ENCODE results near the gene AHCTF1.
"Not testable (repeated sequence)": the region's sequence is repeated elsewhere in the genome, so short reads cannot be mapped to it uniquely, and the experiment has no call there.

Gene AHCTF1

DNA sequence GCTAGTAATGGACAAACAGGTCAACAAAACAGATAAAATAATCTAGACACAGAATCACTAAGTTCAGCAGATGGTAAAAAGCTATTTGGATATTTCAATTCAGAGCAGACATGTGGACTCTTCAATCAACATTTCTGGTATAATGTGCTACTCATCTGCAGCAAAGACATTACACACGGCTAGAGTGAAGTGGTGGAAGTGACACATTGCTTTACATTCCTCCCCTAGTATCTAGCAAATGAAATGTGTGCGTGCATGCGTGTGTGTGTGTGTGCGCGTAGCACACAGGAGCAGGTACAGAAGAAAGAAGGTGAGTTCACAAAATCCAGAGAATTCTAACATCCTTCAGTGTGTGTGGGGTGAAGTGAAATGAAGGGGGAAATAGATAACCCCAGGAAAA lies 8.3 kb downstream of the AHCTF1 start:
- no peak for DNase-seq

DNA sequence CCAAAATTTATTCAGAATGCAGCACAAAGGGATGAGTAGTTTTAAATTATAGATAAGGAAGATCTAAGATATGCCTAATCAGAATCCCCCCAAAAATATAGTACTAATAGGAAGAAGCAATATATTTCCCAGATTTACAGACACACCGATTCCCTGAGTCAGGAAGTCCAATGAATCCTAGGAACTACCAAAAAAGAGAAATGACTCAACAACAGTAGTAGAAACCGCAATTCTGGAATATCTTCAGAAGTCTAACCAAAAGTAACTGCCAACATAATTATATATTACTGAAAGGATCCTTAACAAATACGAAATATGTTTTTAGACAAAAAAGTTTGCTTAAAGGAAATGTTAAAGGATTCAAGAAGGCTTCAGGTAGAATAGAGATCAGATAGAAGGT lies 10.3 kb downstream of the AHCTF1 start:
- no peak for DNase-seq

DNA sequence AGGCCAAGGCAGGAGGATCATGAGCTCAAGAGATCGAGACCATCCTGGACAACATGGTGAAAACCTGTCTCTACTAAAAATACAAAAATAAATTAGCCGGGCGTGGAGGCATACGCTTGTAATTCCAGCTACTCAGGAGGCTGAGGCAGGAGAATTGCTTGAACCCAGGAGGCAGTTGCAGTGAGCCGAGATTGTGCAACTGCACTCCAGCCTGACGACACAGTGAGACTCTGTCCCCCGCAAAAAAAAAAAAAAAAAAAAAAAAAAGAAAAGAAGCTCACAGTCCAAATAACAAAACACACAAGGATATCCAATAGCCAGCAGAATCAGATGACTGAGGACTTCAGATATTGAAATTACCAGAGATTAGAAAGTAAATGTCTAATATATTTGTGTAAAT lies 11.8 kb downstream of the AHCTF1 start:
- DNase-seq = no peak

DNA sequence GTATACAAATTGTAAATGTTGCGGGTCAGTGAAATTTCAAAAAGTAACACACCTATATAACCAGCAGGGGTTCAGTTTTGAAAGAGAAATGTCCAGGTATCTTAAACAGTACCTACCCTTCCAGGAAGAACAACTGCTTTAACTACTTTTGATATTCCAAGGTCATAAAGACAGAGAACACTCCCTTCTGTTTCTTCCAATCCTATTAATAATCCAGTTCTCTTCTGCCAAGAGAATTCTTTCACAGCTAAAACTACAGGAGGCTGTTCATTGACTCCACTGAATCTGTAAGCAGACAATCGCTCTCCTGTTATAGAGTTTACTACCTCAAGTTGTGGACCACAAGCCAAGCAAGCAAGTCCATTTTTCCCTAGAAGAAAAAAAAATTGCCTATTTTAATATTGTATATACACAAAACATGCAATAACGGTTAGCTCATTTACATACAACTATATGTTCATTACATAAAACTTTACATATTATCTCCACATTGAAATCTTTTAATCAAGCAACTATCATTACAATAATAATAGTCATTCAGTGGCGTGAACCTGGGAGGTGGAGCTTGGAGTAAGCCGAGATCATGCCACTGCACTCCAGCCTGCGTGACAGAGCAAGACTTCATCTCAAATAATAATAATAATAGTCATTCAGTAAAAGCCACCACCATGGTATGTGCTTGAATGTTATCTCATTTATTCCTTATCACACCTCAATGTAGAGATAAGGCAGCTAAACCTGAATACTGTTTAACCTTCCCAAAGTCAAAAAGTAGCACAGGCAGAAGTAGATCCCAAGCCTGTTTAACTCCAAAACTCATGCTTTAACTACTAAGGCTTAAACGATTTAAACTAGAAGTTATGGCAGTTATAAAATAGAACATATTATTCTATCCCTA lies 15.5 kb downstream of the AHCTF1 start:
- not testable (repeated sequence) for DNase-seq

DNA sequence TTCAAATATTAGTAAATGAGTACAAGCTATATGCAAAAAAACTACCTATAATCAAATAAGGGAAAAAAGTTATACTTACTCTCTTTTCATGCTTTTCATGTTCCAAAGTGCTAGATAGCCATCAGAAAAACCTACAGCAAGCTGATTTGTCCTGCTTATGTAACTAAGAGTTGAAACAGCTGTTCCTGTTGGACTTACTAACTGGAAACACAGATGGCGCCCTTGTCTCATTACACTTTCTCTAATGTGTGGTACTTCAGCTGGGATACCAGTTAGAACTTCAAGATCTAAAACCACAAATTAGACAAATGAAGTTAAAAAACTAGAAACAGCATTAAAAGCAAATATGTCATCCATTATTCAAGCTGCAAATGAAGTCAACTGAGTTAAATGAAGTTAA lies 24.3 kb downstream of the AHCTF1 start:
- no peak for DNase-seq

DNA sequence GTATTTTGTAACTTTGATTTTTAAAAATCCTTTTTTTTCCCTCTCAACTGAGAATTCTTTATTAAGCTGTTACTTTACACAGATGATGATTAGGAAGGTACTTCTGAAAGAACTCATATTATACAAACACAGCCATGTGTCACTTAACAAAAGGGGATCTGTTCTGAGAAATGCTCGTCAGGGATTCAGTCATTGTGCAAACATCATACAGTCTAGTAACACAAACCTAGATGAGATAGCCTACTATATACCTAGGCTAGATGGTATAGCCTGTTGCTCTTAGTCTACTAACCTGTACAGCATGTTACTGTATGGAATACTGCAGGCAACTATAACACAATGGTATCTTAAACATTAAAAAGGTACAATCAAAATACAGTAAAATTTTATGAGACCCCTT lies 24.9 kb downstream of the AHCTF1 start:
- no peak for DNase-seq

DNA sequence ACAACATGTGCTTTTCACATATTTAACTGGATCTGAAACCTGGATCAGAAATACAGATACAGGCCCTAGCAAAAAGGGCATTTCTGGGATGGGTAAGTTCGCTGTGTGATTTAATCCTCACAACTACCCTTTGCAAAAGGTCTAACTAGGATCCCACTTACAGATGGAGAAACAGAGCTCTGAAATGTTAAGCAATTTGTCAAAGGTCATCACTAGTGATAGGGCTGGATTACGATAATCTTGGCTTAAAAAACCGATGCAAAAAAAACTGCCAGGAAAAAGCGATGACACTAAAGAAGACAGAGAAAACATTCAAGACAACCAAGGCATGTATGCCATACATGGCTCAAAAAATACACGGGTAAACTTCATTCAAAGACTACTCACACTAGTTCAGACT lies 29.9 kb downstream of the AHCTF1 start:
- DNase-seq = no peak

DNA sequence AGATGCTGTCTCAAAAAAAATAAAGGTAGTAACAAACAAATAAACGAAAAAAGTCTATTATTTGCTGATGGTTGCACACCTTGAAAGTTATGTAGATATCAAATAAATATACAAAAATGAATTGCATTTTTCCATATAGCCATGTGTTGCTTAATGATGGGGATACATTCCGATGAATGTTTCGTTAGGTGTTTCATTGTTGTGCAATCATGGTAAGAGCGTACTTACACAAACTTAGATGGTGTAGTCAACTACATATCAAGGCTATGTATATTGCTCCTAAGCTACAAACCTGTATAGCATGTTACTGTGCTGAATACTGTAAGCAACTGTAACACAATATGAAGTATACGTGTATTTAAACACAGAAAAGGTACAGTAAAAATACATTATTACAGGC lies 34.4 kb downstream of the AHCTF1 start:
- DNase-seq = no peak

DNA sequence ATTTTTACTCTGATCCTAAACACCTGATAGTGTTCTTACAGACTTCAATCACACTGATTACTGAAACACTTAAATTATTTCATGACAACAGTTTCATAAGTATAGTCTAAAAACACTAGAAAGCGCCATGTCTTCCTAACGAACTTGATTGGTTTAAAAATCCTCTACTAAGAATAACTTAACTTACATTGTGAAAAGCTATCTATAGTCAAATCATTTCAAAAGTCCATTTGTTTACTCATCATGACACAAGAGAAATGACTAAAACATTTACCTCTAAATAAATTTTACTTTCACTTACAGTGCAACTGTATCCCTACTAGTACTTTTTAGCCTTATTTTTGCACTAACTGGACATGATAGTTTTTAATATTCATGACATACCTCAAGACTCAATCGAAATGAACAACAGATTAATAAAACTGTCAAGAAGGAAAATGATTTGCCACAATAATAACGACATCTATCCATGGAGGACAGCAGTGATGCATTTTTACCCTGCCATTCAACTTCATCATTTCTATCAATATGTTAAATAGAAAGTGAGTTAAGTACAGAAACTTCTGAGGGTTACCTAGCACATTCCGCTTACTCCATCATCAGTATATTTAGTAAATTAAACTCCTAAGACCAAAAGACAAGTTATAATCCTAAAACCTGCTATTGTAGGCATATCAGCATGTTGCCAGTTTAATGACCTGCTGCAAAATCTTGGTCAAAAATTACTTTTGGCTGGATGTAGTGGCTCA lies 38.4 kb downstream of the AHCTF1 start:
- no peak for DNase-seq

DNA sequence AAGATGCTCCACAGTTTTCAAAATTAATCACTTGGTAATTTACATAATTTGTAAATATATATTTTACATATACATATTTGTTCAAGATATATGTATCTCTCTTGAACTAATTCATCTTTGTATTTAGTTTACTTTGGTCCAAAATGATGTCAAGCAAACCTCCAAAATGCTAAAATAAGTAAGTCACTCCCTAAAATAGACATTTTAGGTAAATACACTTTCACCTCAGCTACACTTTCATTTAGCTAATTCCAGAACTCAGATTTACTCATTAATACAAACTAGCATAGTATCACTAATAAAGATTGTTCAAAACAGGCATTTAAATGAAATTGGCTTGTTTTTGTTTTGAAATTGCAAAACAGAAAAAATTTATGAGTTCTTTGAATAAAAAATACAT lies 40.6 kb downstream of the AHCTF1 start:
- DNase-seq = no peak

DNA sequence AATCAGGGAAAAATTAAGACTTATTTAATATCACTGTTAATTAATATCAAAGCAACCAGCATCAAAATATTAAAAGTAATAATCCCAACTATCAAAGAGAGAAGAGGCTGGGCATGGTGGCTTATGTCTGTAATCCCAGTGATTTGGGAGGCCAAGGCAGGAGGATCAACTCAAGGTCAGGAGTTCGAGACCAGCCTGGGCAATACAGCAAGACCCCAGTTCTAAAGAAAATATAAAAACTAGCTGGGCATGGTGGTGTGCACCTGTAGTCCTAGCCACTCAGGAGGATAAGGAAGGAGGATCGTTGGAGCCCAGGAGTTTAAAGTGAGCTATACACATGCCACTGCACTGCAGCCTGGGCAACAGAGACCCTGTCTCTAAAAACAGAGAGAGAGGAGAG lies 43.2 kb downstream of the AHCTF1 start:
- no peak for DNase-seq

DNA sequence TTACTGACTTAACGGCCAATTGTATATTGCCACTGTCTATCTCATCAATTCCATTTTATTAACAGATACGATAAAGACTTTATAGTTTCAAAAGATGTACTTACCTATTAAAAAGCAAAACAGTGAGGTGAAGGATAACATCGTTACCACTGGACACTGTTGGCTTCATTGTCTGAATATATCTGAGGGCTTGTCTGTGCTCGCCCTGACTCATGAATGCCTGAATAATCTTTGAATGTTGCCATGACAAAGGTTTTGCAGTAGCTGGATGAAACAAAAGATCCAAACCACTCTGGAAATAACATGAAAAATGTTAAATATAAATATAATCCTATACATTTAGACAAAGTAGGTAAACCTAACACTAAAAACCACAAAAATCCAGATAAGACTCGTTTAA lies 46.4 kb downstream of the AHCTF1 start:
- DNase-seq = not testable (repeated sequence)

DNA sequence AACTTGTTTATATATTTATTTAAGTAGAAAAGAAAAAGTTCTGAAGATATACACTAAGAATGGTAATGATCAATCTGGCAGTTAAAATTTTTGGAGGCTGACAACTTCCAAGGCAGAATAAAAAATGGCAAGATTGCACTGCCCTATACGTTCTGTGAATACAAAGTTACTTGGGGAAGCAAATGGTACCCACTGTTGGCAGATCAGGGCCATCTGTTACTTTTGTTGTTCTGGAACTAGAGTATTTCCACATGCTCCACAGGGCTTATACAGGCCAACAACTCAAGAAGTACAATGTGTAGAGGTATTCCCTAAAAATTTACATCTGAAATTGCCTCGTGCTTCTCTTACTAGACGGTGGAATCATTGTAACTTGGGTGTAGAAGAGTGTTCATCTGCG lies 53.2 kb downstream of the AHCTF1 start:
- no peak for DNase-seq

DNA sequence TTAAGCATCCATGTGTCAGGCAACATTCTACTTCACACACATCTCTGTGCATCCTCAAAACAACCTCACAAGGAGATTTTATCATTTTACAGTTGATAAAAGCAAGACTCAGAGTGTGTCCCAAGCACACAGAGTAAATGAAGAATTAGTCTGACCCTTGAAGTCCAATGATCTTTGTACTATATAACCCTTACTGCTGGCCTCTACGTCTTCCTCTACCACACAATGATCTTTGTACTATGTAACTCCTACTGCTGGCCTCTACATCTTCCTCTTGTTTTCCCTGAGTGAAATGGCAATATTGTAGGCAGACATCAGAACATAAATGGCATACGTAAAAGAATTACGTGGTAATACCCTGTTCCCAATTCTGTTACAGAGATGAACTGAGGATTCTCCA lies 55.3 kb downstream of the AHCTF1 start:
- DNase-seq = no peak

DNA sequence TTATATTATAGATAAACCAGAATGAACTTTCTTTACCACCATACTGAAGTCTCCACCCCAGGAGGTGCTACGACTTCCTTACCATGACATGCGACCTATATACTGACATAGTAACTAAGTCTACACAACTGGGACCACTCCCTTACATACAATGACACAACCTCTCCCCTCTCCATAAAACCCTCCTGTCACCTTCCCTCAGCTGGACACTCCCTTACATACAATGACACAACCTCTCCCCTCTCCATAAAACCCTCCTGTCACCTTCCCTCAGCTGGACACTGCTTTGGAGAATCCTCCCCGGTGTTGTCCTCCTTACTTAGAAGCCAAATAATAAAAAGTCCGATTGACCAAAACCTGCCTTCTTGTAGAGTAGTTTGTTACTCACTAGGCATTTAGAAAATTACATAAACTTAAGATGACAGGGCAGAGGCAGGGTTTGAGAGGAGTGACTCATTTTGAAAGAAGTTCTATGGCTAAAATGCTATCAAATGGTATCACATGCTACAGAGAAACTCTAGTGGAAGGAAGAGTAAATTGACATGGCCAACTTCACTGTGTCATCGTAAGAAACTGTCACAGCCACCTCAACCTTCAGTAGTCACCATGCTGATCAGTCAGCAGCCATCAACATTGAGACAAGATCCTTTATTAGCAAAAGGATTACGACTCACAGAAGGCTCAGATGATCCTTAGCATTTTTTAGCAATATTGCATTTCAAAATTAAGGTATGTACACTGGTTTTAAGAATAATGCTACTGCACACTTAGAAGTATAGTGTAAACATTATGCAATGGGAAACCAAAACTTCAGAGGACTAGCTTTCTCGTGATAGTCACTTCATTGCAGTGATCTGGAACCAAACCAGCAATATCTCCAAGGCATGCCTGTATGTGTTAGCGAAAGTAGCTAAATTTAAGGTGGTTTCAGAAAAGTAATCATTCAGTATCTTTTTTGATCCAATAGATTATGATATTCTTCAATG lies 56.4 kb downstream of the AHCTF1 start:
- DNase-seq = no peak

DNA sequence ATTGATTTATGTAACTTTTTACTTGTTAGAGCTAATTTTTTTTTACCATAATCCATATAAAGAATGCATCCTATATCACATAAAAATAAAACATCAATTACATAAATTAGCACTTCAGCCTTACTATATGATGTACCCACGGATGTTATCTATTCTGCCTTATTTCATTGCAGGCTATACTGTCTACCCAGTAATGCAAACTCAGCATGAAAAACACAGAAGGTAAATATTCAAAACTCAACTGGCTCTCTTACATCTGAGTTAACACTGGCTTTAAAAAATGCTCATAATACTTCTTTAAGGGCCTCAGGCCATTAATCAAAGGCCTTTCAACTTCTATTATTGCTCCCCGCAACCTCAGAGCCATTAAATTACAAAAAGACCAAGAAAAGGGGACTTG lies 65.8 kb downstream of the AHCTF1 start:
- DNase-seq = no peak

DNA sequence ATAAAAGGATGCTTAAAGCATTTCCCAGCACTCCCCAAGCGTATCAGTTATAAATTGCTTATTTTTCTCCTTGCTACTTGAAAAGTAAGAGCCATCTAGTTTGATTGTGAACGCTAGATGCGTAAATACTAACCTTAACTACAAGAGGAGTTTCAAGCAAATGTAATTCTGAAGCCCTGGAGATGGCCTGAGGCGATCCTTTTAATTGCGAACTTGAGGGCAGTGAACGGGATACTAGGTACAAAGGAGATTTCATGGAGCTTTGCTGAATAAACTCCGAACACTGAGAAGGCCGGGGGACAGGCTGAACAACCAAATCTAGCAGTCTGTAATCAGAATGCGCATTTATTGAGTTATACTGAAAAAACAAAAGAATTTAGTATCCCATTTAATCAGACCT lies 68.0 kb downstream of the AHCTF1 start:
- not testable (repeated sequence) for DNase-seq

DNA sequence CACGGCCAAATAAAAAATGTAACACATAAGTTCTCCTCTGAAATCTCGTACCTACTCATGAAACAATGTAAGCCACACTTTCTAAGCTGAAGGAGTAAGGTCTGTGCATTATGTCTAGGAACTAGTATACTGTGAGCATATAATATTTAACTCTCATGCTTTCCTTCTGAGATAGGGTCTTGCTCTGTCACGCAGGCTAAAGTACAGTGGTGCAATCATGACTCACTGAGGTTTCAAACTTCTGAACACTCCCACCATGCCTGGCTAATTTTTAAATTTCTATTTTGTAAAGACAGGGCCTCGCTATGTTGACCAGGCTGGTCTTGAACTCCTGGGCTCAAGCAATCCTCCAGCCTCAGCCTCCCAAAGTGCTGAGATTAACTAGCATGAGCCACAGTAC lies 71.3 kb downstream of the AHCTF1 start:
- no peak for DNase-seq

DNA sequence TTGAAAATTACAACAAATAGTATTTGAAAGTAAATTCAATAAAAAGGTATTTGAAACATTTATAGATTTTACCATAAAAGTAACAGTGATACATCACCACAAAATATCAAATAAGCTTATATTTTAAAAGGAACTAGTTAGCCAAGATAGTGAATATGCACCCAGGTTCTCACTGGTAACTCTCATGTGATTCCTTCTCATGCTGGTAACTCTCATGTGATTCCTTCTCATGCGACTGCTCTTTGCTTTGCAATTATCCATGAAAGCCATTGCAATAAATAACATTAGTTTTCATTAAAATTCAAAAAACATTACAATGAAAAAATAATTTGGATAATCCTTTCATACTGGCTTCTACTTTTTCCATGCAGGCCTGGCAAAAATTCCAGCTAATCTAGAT lies 75.4 kb downstream of the AHCTF1 start:
- no peak for DNase-seq

DNA sequence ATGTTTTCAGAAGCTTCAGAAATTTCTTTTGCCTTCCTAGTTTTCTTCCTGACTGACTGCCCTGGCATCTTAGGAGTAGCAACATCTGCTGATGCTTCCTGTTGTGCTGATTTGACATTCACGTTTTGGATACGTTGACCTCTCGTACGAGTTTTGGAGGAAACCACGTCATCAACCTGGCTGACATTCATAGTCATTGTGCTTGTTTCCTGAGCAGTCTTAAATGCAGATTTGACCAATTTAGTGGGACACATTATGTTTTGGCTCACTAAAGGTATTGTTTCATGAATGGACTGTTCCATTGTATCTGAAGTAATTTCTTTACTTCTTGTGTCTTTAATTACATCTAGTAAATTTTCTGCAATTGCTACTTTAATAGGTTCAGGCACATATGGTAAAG lies 81.1 kb downstream of the AHCTF1 start:
- not testable (repeated sequence) for DNase-seq

DNA sequence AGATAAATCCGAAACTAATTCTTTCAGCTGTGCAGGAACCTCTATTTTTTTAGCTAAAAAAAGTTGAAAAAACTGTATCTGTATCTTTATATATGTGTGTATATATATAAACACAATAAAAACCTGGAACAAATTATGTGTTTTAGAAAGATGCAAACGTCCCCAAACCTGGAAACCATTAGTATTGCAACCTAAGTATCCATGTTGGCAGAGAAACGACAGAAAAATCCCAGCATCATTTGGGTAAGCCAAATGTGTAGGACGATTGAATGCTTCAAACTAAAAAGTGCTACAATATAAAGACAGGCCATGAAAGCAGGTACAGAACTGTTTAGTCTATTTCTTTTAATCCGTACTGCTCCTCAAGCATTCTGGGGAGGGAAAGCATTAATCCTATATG lies 87.9 kb downstream of the AHCTF1 start:
- DNase-seq = no peak

DNA sequence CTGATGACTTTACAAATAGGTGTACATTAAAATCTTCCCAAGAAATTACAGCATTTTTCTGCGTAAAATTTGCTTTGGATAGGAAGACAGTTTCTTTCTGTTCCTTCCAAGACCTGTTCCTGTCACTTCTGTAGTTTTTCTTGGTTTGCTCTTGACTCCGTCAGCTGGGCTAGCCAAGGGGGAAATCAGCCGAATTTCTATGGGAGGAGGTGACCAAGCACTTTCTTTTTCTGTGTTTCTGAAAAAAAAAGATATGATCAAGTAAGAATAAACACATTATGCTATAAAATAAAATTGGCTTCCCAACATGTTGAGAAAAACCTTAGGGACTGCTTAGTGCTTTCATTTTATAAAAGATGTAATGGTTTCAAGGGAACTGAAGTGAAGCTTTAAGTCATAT lies 91.0 kb downstream of the AHCTF1 start:
- DNase-seq = not testable (repeated sequence)

DNA sequence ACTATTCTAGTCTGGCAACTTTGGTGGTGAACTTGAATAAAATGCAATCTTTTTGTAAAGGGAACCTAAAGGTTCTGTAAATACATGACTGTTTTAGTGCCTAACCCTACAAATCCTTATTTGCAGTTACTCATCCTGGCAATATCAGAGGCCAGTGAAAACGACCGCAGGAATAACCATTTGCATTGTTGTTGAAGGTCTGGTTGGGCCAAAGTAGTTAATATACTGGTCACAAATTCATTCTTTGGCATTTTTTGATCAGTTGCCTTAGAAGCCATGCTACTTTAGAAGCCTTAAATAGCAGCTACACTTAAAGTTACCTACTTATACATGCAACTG lies 93.7 kb downstream of the AHCTF1 start:
- no peak for DNase-seq
